ENCODE results near the gene HPX. TPM values are rescaled to one million over a fixed set of nuclear protein-coding genes. Genes with fewer than 3 reads are reported as not detected.
"Not testable (repeated sequence)": the region's sequence is repeated elsewhere in the genome, so short reads cannot be mapped to it uniquely, and the experiment has no call there.

The HPX gene
- total and polyA plus RNA-seq, 12 donors = 0.26 to 25.2 (median 1.7) TPM

GRCh38 chr11:6397156-6397555, 43.6 kb downstream of the HPX start:
- DNase-seq = peak in 6 of 7 donors; percentile 24 to 73 (median 54)
- no peaks in the 10 kb centered on the region for H3K9me3 ChIP-seq (replicated peaks in 1 of 3)
- H3K27me3 ChIP-seq = no peaks in the 10 kb centered on the region
- no peak overlapping the region for H3K4me3 ChIP-seq
- H3K27ac ChIP-seq = peak overlapping the region in 4 of 5 donors; percentile 34 to 79 (median 46)
- intact Hi-C loops (cut with DNase I) = no loop called here
- 0 to 45% (median 21%) methylated on average over 1 of the region's 1 CpG for WGBS, 4 donors
- peaks cover 20 to 26% of the 10 kb centered on the region in 2 donors for H3K4me1 ChIP-seq (replicated peaks in 1 of 2)
- H3K36me3 ChIP-seq (replicated peaks in 1 of 2) = peaks cover 0 to 27% of the 10 kb centered on the region in 2 donors
- no peak for TF ChIP-seq CTCF (IDR thresholded peaks at IDR 0.05)
- no peak for TF ChIP-seq POLR2A (IDR thresholded peaks at IDR 0.05)

GRCh38 chr11:6395470-6396060, 45.2 kb downstream of the HPX start:
- Histone ChIP-seq H3K36me3 (replicated peaks in 1 of 2) (peaks cover 0 to 17% of the 10 kb centered on the region in 2 donors), H3K4me1 (replicated peaks in 1 of 2) (peaks cover 30 to 36% of the 10 kb centered on the region in 2 donors), H3K9me3 (replicated peaks in 1 of 3) (no peaks in the 10 kb centered on the region), H3K27ac (no peak overlapping the region), H3K27me3 (no peaks in the 10 kb centered on the region), H3K4me3 (no peak overlapping the region)
- DNase-seq = no peak
- intact Hi-C loops (cut with DNase I) = no loop called here
- TF ChIP-seq CTCF (IDR thresholded peaks at IDR 0.05) (no peak), POLR2A (IDR thresholded peaks at IDR 0.05) (no peak)
- WGBS, 4 donors = 85 to 93% (median 90%) methylated on average over 7 to 16 of the region's 16 CpGs

GRCh38 chr11:6393989-6394670, 46.7 kb downstream of the HPX start:
- H3K9me3 ChIP-seq (replicated peaks in 1 of 3) = no peaks in the 10 kb centered on the region
- TF ChIP-seq CTCF (IDR thresholded peaks at IDR 0.05) (no peak), POLR2A (IDR thresholded peaks at IDR 0.05) (no peak)
- H3K27ac ChIP-seq = no peak overlapping the region
- peaks cover 0 to 13% of the 10 kb centered on the region in 2 donors for H3K36me3 ChIP-seq (replicated peaks in 1 of 2)
- intact Hi-C loops (cut with DNase I) = no loop called here
- WGBS, 4 donors = 92 to 94% (median 93%) methylated on average over 13 to 16 of the region's 16 CpGs
- DNase-seq = no peak
- peaks cover 34 to 43% of the 10 kb centered on the region in 2 donors for H3K4me1 ChIP-seq (replicated peaks in 1 of 2)
- no peak overlapping the region for H3K4me3 ChIP-seq
- H3K27me3 ChIP-seq = no peaks in the 10 kb centered on the region

GRCh38 chr11:6392251-6392650, 48.5 kb downstream of the HPX start:
- H3K27ac ChIP-seq; H3K27me3 ChIP-seq; DNase-seq; H3K4me3 ChIP-seq; intact Hi-C loops (cut with DNase I); H3K9me3 ChIP-seq (replicated peaks in 1 of 3): not testable (repeated sequence)
- WGBS, 4 donors = 94 to 100% (median 98%) methylated on average over 4 of the region's 4 CpGs
- peaks cover 19 to 25% of the 10 kb centered on the region in 2 donors for H3K4me1 ChIP-seq (replicated peaks in 1 of 2)
- peaks cover 0 to 13% of the 10 kb centered on the region in 2 donors for H3K36me3 ChIP-seq (replicated peaks in 1 of 2)

All from adrenal gland (tissue), 12 donors.